HEK293T (cell line): ENCODE measurements around the gene KLHL26.

ENCODE experiments used
- ARNT ChIP-seq: fragments of 450-650 bp; IDR thresholded peaks from 2 replicates; pipeline ENCODE4 v1.6.1; 2017; ENCODE audit warnings: mild to moderate bottlenecking
- BHLHE40 ChIP-seq: fragments of 450-650 bp; IDR thresholded peaks from 2 replicates; pipeline ENCODE4 v1.6.1; 2016; ENCODE audit warnings: mild to moderate bottlenecking, moderate library complexity, borderline replicate concordance
- FOXA1 ChIP-seq: fragments of 450-650 bp; IDR thresholded peaks from 2 replicates; pipeline ENCODE4 v1.6.1; 2016; ENCODE audit warnings: mild to moderate bottlenecking
- FOXK2 ChIP-seq: fragments of 450-650 bp; IDR thresholded peaks from 2 replicates; pipeline ENCODE4 v1.6.1; 2016; ENCODE audit warnings: mild to moderate bottlenecking
- FOXM1 ChIP-seq: fragments of 450-650 bp; IDR thresholded peaks from 2 replicates; pipeline ENCODE4 v1.6.1; 2017; ENCODE audit warnings: mild to moderate bottlenecking, borderline replicate concordance
- HDGF ChIP-seq: fragments of 450-650 bp; IDR thresholded peaks from 2 replicates; pipeline ENCODE4 v1.6.1; 2017; ENCODE audit warnings: antibody characterized with exemption, borderline replicate concordance
- LEF1 ChIP-seq: fragments of 450-650 bp; IDR thresholded peaks from 2 replicates; pipeline ENCODE4 v1.6.1; 2017; ENCODE audit warnings: mild to moderate bottlenecking, borderline replicate concordance
- NFRKB ChIP-seq: fragments of 450-650 bp; IDR thresholded peaks from 2 replicates; pipeline ENCODE4 v1.6.1; 2016; ENCODE audit warnings: mild to moderate bottlenecking, moderate library complexity
- SP1 ChIP-seq: fragments of 450-650 bp; IDR thresholded peaks from 2 replicates; pipeline ENCODE4 v1.6.1; 2017
- TF ChIP-seq, protein P1 (sequence below): fragments of 450-650 bp; IDR thresholded peaks from 2 replicates; pipeline ENCODE4 v1.6.1; 2016

DNA sequence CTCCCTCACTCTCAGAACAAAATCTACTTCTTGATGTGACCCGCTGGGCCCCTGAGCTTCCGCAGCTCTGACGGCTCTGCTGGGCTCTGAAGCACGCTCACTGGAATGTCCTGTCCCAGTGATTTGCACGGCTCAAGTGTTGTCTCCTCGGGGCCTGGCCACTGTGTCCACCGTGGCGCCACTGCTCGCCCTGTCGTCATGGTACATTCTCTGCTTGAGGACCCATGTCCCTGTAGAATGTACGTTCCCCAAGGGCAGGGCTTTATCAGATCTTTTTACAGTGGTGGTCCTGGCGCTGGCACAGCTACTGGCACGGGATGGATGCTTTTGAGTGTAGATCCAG, 12.1 kb downstream of the KLHL26 start:
- TF ChIP-seq, protein P1, sequence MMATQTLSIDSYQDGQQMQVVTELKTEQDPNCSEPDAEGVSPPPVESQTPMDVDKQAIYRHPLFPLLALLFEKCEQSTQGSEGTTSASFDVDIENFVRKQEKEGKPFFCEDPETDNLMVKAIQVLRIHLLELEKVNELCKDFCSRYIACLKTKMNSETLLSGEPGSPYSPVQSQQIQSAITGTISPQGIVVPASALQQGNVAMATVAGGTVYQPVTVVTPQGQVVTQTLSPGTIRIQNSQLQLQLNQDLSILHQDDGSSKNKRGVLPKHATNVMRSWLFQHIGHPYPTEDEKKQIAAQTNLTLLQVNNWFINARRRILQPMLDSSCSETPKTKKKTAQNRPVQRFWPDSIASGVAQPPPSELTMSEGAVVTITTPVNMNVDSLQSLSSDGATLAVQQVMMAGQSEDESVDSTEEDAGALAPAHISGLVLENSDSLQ = no peak
- no peak for TF ChIP-seq BHLHE40
- no peak for TF ChIP-seq FOXA1
- no peak for TF ChIP-seq HDGF
- TF ChIP-seq LEF1 = no peak
- no peak for TF ChIP-seq FOXM1
- TF ChIP-seq FOXK2 = no peak
- no peak for TF ChIP-seq SP1
- no peak for TF ChIP-seq NFRKB
- TF ChIP-seq ARNT = no peak
